ENCODE results near the gene OSBP.
"Not testable (repeated sequence)": the region's sequence is repeated elsewhere in the genome, so short reads cannot be mapped to it uniquely, and the experiment has no call there.

Gene OSBP, protein sequence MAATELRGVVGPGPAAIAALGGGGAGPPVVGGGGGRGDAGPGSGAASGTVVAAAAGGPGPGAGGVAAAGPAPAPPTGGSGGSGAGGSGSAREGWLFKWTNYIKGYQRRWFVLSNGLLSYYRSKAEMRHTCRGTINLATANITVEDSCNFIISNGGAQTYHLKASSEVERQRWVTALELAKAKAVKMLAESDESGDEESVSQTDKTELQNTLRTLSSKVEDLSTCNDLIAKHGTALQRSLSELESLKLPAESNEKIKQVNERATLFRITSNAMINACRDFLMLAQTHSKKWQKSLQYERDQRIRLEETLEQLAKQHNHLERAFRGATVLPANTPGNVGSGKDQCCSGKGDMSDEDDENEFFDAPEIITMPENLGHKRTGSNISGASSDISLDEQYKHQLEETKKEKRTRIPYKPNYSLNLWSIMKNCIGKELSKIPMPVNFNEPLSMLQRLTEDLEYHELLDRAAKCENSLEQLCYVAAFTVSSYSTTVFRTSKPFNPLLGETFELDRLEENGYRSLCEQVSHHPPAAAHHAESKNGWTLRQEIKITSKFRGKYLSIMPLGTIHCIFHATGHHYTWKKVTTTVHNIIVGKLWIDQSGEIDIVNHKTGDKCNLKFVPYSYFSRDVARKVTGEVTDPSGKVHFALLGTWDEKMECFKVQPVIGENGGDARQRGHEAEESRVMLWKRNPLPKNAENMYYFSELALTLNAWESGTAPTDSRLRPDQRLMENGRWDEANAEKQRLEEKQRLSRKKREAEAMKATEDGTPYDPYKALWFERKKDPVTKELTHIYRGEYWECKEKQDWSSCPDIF

GRCh38 chr11:59615637-59616395, at the start of gene OSBP:
Gene OSBP (minus strand): TSS chr11:59615774. CDS start chr11:59615664, 110 bp downstream.
- peak; percentile 100 for DNase-seq (ENCODE audit: low read depth)

DNA sequence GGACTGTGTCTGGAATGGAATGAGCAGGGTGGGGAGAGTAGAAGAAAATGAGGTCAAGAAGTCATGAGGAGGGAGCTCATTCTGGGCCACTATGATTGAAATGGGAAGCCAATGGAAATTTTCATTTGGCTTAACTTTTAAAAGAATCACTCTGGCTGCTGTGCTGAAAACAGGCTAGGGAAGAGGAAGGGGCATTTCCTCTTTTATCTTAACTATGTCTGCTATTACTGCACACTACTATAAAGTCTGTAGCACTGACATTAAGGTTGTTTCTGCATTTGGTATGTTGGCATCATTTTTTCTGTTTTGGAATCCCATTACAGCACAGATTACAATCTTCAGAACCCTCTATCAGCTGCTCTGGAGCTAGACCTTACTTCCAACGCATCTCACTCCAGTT, 45.0 kb upstream of the OSBP start:
- DNase-seq (ENCODE audit: low read depth) = no peak

DNA sequence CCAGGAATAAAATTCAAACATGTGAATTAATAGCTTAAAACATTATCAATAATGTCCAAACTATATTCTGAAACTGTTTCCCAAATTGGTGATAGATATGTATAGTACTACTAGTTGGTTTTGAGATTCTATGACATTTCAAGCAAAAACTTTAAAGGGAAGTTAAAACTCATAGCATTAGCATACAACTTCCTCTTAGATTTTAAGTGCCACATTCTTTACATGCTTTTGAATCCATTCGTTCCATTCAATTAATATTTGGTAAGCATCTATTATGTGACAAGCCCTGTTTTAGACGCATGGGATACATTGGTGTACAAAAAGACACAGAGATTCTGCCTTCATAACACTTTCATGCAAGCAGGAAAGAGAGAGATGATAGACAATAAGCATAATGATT, 44.4 kb upstream of the OSBP start:
- no peak for DNase-seq (ENCODE audit: low read depth)

DNA sequence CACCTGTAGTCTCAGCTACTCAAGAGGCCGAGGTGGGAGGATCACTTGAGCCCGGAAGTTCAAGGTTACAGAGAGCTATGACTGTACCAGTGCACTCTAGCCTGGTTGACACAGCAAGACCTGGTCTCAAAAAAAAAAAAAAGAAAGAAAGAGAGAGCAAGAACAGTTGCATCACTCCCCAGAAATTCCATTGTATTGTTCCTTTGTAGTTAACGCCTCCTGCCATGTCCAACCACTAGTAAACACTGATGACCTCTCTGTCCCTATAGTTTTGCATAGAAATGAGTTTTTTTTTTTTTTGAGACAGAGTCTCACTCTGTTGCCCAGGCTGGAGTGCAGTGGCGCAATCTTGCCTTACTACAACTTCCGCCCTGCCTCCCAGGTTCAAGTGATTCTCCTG, 42.5 kb upstream of the OSBP start:
- DNase-seq (ENCODE audit: low read depth) = no peak

DNA sequence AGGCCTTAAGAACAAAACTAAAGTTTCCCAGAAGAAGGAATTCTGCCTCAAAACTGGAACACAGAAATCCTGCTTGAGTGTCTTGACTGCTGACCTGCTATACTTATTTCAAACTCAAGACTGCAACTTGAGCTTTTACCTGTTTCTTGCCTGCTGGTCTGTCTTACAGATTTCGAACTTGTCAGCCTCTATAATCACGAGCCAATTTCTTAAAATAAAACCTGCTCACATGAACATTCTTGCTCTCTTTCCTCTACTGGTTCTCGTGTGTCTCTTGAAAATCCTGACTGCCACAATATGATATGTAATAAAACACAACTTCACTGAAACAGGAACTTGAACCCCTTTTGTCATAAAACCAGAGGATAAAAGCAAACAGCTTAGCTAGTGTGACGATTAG, 39.3 kb upstream of the OSBP start:
- DNase-seq (ENCODE audit: low read depth) = no peak

DNA sequence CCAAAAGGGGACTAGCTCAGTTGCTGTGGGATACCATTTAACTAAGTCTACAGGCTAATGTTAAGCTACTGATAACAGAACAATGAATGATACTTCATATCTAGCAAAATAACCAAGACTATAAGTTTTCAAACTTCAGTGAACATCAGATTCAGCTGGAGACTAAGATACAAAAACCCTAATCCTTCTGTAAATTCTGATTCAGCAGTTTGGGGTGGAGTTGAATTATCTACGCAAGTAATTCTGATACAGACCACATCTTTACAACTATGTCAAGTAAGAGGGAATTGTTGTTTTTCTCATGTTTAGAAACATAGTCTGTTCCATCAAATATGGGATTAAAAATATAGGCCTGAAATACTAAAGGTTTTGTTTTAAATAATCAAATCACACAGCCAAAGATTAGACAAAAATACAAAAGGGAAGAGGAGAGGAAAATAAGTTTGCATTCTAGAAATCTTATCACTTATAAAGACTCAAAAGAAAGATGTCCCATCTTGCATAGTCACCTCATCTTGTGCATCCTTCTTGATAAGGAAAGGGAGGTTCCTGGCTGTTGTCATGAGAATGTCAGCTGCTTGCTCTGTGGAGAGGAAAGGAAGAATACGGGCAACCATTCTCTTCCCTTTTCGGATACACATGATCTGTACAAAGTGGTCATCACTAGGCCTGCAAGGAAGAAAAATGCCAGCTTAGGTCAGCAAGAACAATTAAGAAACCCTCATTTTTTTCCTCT, 31.8 kb upstream of the OSBP start:
- no peak for DNase-seq (ENCODE audit: low read depth)

GRCh38 chr11:59644528-59644927, 29.0 kb upstream of the OSBP start:
- DNase-seq (ENCODE audit: low read depth) = no peak

DNA sequence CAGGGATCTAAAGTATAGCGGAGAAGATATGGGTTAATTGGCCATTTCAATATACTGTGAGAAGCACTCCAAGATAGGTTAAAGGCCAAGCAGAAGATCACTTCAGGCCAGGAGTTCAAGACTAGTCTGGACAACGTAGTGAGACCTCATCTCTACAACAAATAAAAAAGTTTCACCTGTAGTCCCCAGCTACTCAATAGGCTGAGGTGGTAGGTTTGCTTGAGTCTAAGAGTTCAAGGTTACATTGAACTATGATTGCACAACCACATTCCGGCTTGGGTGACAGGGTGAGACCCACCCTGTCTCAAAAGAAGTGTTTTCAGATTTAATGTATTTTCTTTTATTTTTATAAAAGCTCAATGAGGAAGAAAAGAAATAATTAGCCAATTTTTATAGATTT, 27.8 kb upstream of the OSBP start:
- no peak for DNase-seq (ENCODE audit: low read depth)

DNA sequence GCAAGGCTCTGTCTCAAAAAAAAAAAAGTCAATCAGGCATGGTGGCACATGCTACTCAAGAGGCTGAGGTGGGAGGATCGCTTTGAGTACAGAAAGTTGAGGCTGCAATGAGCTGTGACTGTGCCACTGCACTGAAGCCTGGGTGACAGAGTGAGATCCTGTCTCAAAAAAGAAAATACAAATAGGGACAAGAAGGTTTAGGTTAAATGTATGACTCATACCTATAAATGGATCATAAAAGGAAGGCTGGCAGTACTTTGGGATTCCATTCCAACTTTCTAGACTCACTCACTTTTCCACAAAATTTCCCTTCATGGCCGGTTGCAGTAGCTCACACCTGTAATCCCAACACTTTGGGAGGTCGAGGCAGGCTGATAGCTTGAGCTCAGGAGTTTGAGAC, 25.6 kb upstream of the OSBP start:
- no peak for DNase-seq (ENCODE audit: low read depth)

DNA sequence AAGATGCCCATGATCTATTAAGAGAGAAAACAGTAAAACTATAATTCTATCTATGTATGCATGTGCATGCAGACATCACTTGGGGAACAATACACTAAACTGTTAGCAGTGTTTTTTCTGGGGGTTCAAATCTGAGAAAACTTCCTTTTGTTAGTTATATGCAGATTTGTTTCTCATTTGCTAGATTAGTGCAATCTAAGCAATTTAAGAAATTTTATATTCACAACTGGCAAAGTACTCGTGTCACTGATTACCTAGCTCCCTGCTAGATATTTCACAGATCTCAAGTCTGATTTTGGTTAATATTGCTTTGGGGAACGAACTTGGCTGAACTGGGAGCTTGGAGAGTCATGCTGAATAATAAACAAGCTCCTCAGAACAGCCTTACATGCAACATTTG, 14.9 kb upstream of the OSBP start:
- DNase-seq (ENCODE audit: low read depth) = no peak

GRCh38 chr11:59629996-59630395, 14.4 kb upstream of the OSBP start:
- DNase-seq (ENCODE audit: low read depth) = no peak

GRCh38 chr11:59626969-59627368, 11.4 kb upstream of the OSBP start:
- not testable (repeated sequence) for DNase-seq (ENCODE audit: low read depth)

DNA sequence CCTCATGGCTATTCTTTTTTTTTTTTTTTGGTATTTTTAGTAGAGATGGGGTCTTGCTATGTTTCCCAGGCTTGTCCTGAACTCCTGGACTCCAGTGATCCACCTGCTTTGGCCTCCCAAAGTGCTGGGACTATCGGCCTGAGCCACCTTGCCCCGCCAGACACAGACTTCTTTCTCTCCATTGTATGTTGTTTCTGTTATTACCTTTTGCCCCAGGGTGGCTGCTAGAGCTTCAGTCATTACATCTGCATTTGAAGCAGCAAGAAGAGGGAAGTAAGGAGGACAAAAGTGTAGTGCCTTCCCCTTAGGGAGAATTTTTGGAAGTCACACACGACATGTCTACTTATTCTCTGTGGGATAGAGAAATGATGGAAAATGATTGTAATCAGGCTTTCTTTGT, 10.1 kb upstream of the OSBP start:
- no peak for DNase-seq (ENCODE audit: low read depth)

- DNase-seq (ENCODE audit: low read depth) = no peak
Measured at GRCh38 chr11:59617876-59618275, 2.3 kb upstream of the OSBP start.

- DNase-seq (ENCODE audit: low read depth) = no peak
Measured at GRCh38 chr11:59616396-59616982, 915 bp upstream of the OSBP start.

- no peak for DNase-seq (ENCODE audit: low read depth)
Measured at GRCh38 chr11:59615120-59615636, 396 bp downstream of the OSBP start.

GRCh38 chr11:59614277-59615119, 1.1 kb downstream of the OSBP start:
- DNase-seq (ENCODE audit: low read depth) = no peak

DNA sequence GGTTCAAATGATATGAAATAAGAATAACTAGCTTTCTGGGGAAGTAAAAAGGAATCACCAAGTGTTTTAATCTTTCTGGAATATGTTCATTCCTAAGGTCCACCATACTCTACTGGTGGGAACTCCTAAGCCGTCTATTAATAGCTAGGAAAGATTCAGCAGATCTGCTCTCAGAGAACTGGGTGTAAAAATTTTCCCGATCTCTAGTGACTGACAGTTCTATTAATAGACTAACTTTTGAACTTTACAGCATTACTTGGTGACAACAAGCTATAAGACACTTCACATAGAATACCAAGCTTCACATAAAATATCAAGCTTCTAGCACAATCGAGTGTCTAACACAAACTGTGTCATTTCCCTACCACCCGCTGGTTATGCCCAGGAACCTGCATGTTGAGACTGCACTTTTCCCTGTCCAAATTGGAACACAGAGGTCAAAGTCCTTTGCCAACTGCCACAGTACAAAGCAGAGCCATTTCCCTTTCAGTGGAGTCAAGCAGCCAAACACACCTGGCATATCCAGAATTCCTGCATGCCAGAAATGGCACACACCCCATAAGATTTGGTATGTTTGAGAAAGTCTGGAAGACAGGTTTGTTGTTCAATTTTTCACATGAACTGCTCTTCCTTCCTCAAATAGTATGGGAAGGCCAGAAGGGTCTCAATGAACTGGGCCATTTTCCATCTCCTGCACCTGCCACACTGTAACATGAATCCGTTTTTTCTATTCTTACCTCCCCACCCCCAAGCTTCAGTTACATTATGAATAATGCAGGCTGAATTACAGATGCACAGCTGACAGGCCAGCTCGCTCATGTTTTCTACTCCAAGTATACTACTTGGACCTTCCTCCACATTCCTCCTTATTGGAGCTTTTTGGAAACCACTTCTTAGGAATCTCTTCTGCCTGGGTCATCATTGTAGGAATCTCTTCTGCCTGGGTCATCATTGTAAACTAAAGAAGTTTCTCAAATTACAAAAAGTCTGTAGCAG, 3.7 kb downstream of the OSBP start:
- peak; percentile 29 for DNase-seq (ENCODE audit: low read depth)

DNA sequence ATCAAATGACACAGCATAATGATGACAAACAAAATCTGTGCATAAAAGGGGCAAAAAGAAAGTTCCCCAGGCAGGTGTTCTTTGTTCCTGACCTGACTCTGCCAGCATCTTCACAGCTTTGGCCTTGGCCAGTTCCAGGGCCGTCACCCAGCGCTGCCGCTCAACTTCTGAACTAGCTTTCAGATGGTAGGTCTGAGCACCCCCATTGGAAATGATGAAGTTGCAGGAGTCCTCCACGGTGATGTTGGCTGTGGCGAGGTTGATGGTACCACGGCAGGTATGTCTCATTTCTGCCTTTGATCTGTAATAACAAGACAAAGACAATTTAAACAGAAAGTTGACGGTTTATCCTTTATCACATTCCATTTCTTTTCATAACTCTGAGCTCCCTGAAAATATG, 5.3 kb downstream of the OSBP start:
- no peak for DNase-seq (ENCODE audit: low read depth)

All from GM04503 (cell line).